ENCODE data around the gene PALM. TPM values are rescaled to one million over a fixed set of nuclear protein-coding genes. Genes with fewer than 3 reads are reported as not detected.

The PALM gene
- total RNA-seq, 1 experiment from 2014 or later: 10.8 TPM

DNA sequence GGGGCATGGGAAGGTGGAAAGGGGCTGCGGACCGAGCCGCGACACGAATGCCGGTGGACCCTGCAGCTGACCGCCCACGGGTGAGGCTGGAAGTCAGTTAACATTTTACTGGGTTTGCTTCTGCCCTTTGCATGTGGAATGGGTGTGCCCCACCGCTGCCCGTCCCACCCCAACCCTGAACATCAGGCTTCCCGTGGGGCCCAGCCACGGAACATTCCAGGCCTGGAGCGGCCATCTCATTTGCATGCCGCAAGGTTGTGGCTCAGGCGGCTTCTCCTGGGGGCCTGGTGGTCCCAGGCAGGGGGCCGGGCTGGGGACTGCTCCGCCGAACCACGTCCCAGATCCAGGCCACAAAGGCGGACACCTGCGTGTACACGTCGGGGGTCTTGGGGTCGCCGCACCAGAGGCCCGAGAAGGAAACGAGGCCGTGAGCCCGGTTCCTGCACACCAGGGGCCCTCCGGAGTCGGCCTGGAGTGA lies 23.2 kb upstream of the PALM start:
- Histone ChIP-seq H2AFZ (ENCODE audit: low read length) (no peak overlapping the region), H3K4me3 (ENCODE audit: low read length) (no peak overlapping the region), H3K9me2 (replicated peaks; ENCODE audit: low read length) (no peaks in the 10 kb centered on the region), H3K4me2 (ENCODE audit: low read length) (no peak overlapping the region), H3K9ac (ENCODE audit: low read length) (no peak overlapping the region), H3K27ac (ENCODE audit: low read length) (no peak overlapping the region), H3F3A (ENCODE audit: low read length, unreplicated experiment) (no peaks in the 10 kb centered on the region), H3K36me3 (ENCODE audit: low read depth, low read length) (no peaks in the 10 kb centered on the region), H4K20me1 (ENCODE audit: low read length) (no peaks in the 10 kb centered on the region), H3K27me3 (ENCODE audit: low read length) (no peaks in the 10 kb centered on the region), H3K4me1 (ENCODE audit: insufficient read depth, low read length) (no peaks in the 10 kb centered on the region), H3K79me2 (ENCODE audit: low read length) (no peaks in the 10 kb centered on the region), H3K9me3 (ENCODE audit: low read length) (no peaks in the 10 kb centered on the region)
- TF ChIP-seq EZH2 (IDR thresholded peaks at IDR 0.05; ENCODE audit: low read length, unreplicated experiment): no peak
- no peak for TF ChIP-seq EZH2phosphoT487 (IDR thresholded peaks at IDR 0.05; ENCODE audit: borderline replicate concordance, low read length)
- TF ChIP-seq CTCF (conservative IDR thresholded peaks at IDR 0.05; ENCODE audit: low read depth, low read length): no peak
- DNase-seq: no peak
- ChIA-PET CTCF (no interaction called here), POLR2A (ENCODE audit: unreplicated experiment) (no interaction called here)
- no TSS peak for BruUV-seq (replicated peaks)
- ATAC-seq: no peak
- intact Hi-C loops (cut with micrococcal nuclease): no loop called here

DNA sequence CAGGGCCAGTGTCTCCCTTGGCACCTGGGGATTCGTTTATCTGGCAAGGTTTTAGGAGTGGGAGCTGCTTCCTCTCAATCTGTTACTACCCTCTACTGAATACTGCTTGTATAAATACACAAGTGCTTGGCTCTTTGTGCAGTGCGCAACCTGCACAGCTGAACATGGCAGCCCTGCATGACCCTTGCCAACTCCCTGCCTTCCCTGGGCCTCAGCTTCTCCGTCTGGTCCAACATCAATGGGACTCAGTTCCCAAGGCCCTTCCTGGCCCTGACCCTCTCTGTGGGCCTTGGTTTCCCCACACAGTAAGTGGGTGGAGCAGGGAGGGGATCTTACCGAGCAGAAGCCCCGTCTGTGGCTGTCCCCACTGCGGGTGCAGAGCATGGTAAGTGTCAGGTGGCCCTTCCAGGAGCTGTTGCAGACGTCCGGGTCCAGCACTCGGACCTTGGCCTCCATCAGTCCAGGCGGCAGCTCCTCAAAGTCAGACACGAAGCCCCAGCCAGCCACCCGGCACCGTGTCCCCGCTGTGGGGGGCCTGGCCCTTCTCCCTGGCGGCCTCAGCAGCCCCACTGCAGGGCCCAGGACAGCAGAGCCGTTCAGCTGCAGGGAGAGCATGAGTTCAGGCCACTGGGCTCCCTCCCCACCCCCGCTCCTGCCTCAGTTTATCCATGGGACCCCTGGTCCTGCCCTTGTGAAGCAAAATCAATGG lies 22.0 kb upstream of the PALM start:
- no peaks in the 10 kb centered on the region for H3K4me1 ChIP-seq (ENCODE audit: insufficient read depth, low read length)
- DNase-seq (no peak), ATAC-seq (no peak)
- H3K27me3 ChIP-seq (ENCODE audit: low read length): no peaks in the 10 kb centered on the region
- H3K9ac ChIP-seq (ENCODE audit: low read length): no peak overlapping the region
- no peaks in the 10 kb centered on the region for H3K9me3 ChIP-seq (ENCODE audit: low read length)
- H3K27ac ChIP-seq (ENCODE audit: low read length): no peak overlapping the region
- no peak overlapping the region for H2AFZ ChIP-seq (ENCODE audit: low read length)
- intact Hi-C loops (cut with micrococcal nuclease): no loop called here
- ChIA-PET POLR2A (ENCODE audit: unreplicated experiment) (no interaction called here), CTCF (no interaction called here)
- H4K20me1 ChIP-seq (ENCODE audit: low read length): no peaks in the 10 kb centered on the region
- H3K79me2 ChIP-seq (ENCODE audit: low read length): no peaks in the 10 kb centered on the region
- H3F3A ChIP-seq (ENCODE audit: low read length, unreplicated experiment): no peaks in the 10 kb centered on the region
- H3K4me2 ChIP-seq (ENCODE audit: low read length): no peak overlapping the region
- H3K36me3 ChIP-seq (ENCODE audit: low read depth, low read length): no peaks in the 10 kb centered on the region
- H3K9me2 ChIP-seq (replicated peaks; ENCODE audit: low read length): no peaks in the 10 kb centered on the region
- no peak for TF ChIP-seq EZH2phosphoT487 (IDR thresholded peaks at IDR 0.05; ENCODE audit: borderline replicate concordance, low read length)
- TF ChIP-seq EZH2 (IDR thresholded peaks at IDR 0.05; ENCODE audit: low read length, unreplicated experiment): no peak
- TF ChIP-seq CTCF (conservative IDR thresholded peaks at IDR 0.05; ENCODE audit: low read depth, low read length): no peak
- BruUV-seq (replicated peaks): no TSS peak
- no peak overlapping the region for H3K4me3 ChIP-seq (ENCODE audit: low read length)

DNA sequence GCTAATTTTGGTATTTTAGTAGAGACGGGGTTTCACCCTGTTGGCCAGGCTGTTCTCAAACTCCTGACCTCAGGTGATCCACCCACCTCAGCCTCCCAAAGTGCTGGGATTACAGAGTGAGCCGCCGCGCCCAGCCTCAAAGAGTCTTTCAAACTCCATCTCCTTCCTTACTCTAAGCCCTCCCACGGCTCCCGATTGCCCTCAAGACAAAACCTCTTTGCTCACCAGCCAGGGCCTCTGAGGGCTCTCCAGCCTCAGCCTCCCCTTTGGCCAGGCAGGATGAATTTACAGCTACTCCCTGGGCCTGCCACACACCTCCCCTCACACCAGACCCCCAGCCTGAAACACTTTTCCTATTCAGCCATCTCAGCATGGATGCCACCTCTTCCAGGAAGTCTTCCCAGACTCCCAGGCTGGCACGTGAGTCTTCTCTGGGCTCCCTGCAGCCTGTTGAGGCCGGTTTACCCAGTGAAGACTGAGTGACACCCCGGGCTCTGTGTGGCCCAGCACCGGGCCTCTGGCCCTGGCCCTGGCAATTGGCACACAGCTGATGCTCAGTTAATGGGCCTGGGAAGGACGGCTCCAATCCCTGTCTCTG lies 21.1 kb upstream of the PALM start:
- ChIA-PET POLR2A (ENCODE audit: unreplicated experiment) (no interaction called here), CTCF (no interaction called here)
- TF ChIP-seq EZH2phosphoT487 (IDR thresholded peaks at IDR 0.05; ENCODE audit: borderline replicate concordance, low read length): no peak
- TF ChIP-seq EZH2 (IDR thresholded peaks at IDR 0.05; ENCODE audit: low read length, unreplicated experiment): no peak
- no peak for TF ChIP-seq CTCF (conservative IDR thresholded peaks at IDR 0.05; ENCODE audit: low read depth, low read length)
- Histone ChIP-seq H3K36me3 (ENCODE audit: low read depth, low read length) (no peaks in the 10 kb centered on the region), H2AFZ (ENCODE audit: low read length) (no peak overlapping the region), H3K9me2 (replicated peaks; ENCODE audit: low read length) (no peaks in the 10 kb centered on the region), H3K27ac (ENCODE audit: low read length) (no peak overlapping the region), H3K4me3 (ENCODE audit: low read length) (no peak overlapping the region), H3F3A (ENCODE audit: low read length, unreplicated experiment) (no peaks in the 10 kb centered on the region), H3K4me2 (ENCODE audit: low read length) (no peak overlapping the region), H3K79me2 (ENCODE audit: low read length) (no peaks in the 10 kb centered on the region), H3K9me3 (ENCODE audit: low read length) (no peaks in the 10 kb centered on the region), H4K20me1 (ENCODE audit: low read length) (no peaks in the 10 kb centered on the region), H3K27me3 (ENCODE audit: low read length) (no peaks in the 10 kb centered on the region), H3K4me1 (ENCODE audit: insufficient read depth, low read length) (no peaks in the 10 kb centered on the region), H3K9ac (ENCODE audit: low read length) (no peak overlapping the region)
- ATAC-seq (no peak), DNase-seq (no peak)
- intact Hi-C loops (cut with micrococcal nuclease): no loop called here
- no TSS peak for BruUV-seq (replicated peaks)

All from PC-3 (cell line).